ENCODE data around the gene POLR1H. TPM values are rescaled to one million over a fixed set of nuclear protein-coding genes. Genes with fewer than 3 reads are reported as not detected.

The POLR1H gene
- total RNA-seq, 1 donor from 2014 or later = 30.3 TPM

GRCh38 chr6:30096829-30097228 lies 35.8 kb downstream of the POLR1H start:
- no peak overlapping the region for H3K4me3 ChIP-seq (ENCODE audit: low read depth, low read length)
- TF ChIP-seq CTCF (conservative IDR thresholded peaks at IDR 0.05; ENCODE audit: low read depth, low read length) = no peak
- no peak for DNase-seq (ENCODE audit: low read depth)

GRCh38 chr6:30097902-30098768 lies 37.1 kb downstream of the POLR1H start:
- DNase-seq (ENCODE audit: low read depth) = no peak
- TF ChIP-seq CTCF (conservative IDR thresholded peaks at IDR 0.05; ENCODE audit: low read depth, low read length) = no peak
- no peak overlapping the region for H3K4me3 ChIP-seq (ENCODE audit: low read depth, low read length)

GRCh38 chr6:30100154-30100553 lies 39.1 kb downstream of the POLR1H start:
- H3K4me3 ChIP-seq (ENCODE audit: low read depth, low read length) = no peak overlapping the region
- no peak for DNase-seq (ENCODE audit: low read depth)
- TF ChIP-seq CTCF (conservative IDR thresholded peaks at IDR 0.05; ENCODE audit: low read depth, low read length) = no peak

- TF ChIP-seq CTCF (conservative IDR thresholded peaks at IDR 0.05; ENCODE audit: low read depth, low read length) = no peak
- no peak for DNase-seq (ENCODE audit: low read depth)
- peak overlapping the region; percentile 52 for H3K4me3 ChIP-seq (ENCODE audit: low read depth, low read length)
Observed at GRCh38 chr6:30100585-30101443, 39.7 kb downstream of the POLR1H start.

GRCh38 chr6:30101444-30102413 lies 40.7 kb downstream of the POLR1H start:
- DNase-seq (ENCODE audit: low read depth) = no peak
- TF ChIP-seq CTCF (conservative IDR thresholded peaks at IDR 0.05; ENCODE audit: low read depth, low read length) = peak; percentile 20
- H3K4me3 ChIP-seq (ENCODE audit: low read depth, low read length) = peak overlapping the region; percentile 52

- TF ChIP-seq CTCF (conservative IDR thresholded peaks at IDR 0.05; ENCODE audit: low read depth, low read length) = no peak
- no peak for DNase-seq (ENCODE audit: low read depth)
- peak overlapping the region; percentile 52 for H3K4me3 ChIP-seq (ENCODE audit: low read depth, low read length)
Observed at GRCh38 chr6:30102414-30102969, 41.4 kb downstream of the POLR1H start.

All from epithelial cell of proximal tubule (primary cell).